ENCODE results near the gene CKAP2. TPM values are rescaled to one million over a fixed set of nuclear protein-coding genes. Genes with fewer than 3 reads are reported as not detected.

CKAP2 gene
- total and polyA plus RNA-seq, 4 donors, result 2.4 to 40.9 (median 2.8) TPM

DNA sequence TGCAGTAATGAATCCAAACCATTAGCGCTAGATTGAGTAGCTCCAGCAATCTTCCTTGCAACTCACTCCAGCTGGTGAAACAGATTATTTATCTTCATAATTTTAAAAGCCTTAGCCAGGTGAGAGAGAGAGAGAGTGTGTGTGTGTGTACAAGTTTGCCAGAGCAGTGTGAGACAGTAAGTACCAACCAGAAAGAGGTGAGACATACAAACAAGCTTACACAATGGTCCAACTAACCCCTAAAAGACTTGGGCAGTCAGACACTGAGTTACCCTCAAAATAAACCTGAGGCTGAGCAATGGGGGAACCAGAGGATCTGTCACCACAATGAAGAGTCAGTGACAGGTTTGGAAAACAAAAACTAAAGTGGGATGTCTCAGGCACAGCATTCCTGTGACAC, 41.2 kb upstream of the CKAP2 start:
- 99% methylated on average over 1 of the region's 1 CpG for WGBS
- Histone ChIP-seq H3K4me1 (ENCODE audit: control insufficient read depth in 4 of 4, insufficient read depth in 4 of 4, low read length in 3 of 4) (peaks cover 0 to 3% (median 0%) of the 10 kb centered on the region in 4 donors), H3K4me3 (ENCODE audit: low read depth in 1 of 3, low read length in 3 of 3) (no peak overlapping the region), H3K27me3 (ENCODE audit: control insufficient read depth in 4 of 4, insufficient read depth in 4 of 4, low read length in 3 of 4) (no peaks in the 10 kb centered on the region), H3K9me3 (ENCODE audit: control insufficient read depth in 4 of 4, low read length in 3 of 4) (no peaks in the 10 kb centered on the region), H3K27ac (ENCODE audit: low read depth in 1 of 2, low read length in 2 of 2) (no peak overlapping the region), H3K9ac (ENCODE audit: low read depth in 1 of 2, low read length in 2 of 2) (no peak overlapping the region), H3K36me3 (ENCODE audit: control insufficient read depth in 4 of 4, insufficient read depth in 3 of 4, low read depth in 1 of 4, low read length in 3 of 4) (peaks cover 5 to 39% (median 28%) of the 10 kb centered on the region in 4 donors)
- TF ChIP-seq, protein P1, sequence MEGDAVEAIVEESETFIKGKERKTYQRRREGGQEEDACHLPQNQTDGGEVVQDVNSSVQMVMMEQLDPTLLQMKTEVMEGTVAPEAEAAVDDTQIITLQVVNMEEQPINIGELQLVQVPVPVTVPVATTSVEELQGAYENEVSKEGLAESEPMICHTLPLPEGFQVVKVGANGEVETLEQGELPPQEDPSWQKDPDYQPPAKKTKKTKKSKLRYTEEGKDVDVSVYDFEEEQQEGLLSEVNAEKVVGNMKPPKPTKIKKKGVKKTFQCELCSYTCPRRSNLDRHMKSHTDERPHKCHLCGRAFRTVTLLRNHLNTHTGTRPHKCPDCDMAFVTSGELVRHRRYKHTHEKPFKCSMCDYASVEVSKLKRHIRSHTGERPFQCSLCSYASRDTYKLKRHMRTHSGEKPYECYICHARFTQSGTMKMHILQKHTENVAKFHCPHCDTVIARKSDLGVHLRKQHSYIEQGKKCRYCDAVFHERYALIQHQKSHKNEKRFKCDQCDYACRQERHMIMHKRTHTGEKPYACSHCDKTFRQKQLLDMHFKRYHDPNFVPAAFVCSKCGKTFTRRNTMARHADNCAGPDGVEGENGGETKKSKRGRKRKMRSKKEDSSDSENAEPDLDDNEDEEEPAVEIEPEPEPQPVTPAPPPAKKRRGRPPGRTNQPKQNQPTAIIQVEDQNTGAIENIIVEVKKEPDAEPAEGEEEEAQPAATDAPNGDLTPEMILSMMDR (IDR thresholded peaks at IDR 0.05; ENCODE audit: low read depth, low read length, missing input control), result no peak
- TF ChIP-seq RXRA (IDR thresholded peaks at IDR 0.05), result no peak
- no peak for TF ChIP-seq TAF1 (conservative IDR thresholded peaks at IDR 0.05)
- no peak for TF ChIP-seq SP1 (IDR thresholded peaks at IDR 0.05)
- no peak for TF ChIP-seq FOXA2 (IDR thresholded peaks at IDR 0.05)
- TF ChIP-seq RAD21 (IDR thresholded peaks at IDR 0.05), result no peak
- no peak for TF ChIP-seq YY1 (IDR thresholded peaks at IDR 0.05)
- no peak for TF ChIP-seq JUND (IDR thresholded peaks at IDR 0.05)
- no peak for TF ChIP-seq GABPA (IDR thresholded peaks at IDR 0.05 in 1 of 2, conservative IDR thresholded peaks at IDR 0.05 in 1 of 2)
- TF ChIP-seq, protein P2, sequence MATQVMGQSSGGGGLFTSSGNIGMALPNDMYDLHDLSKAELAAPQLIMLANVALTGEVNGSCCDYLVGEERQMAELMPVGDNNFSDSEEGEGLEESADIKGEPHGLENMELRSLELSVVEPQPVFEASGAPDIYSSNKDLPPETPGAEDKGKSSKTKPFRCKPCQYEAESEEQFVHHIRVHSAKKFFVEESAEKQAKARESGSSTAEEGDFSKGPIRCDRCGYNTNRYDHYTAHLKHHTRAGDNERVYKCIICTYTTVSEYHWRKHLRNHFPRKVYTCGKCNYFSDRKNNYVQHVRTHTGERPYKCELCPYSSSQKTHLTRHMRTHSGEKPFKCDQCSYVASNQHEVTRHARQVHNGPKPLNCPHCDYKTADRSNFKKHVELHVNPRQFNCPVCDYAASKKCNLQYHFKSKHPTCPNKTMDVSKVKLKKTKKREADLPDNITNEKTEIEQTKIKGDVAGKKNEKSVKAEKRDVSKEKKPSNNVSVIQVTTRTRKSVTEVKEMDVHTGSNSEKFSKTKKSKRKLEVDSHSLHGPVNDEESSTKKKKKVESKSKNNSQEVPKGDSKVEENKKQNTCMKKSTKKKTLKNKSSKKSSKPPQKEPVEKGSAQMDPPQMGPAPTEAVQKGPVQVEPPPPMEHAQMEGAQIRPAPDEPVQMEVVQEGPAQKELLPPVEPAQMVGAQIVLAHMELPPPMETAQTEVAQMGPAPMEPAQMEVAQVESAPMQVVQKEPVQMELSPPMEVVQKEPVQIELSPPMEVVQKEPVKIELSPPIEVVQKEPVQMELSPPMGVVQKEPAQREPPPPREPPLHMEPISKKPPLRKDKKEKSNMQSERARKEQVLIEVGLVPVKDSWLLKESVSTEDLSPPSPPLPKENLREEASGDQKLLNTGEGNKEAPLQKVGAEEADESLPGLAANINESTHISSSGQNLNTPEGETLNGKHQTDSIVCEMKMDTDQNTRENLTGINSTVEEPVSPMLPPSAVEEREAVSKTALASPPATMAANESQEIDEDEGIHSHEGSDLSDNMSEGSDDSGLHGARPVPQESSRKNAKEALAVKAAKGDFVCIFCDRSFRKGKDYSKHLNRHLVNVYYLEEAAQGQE (IDR thresholded peaks at IDR 0.05), result no peak
- TF ChIP-seq, protein P3, sequence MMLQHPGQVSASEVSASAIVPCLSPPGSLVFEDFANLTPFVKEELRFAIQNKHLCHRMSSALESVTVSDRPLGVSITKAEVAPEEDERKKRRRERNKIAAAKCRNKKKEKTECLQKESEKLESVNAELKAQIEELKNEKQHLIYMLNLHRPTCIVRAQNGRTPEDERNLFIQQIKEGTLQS (IDR thresholded peaks at IDR 0.05), result no peak
- no peak for TF ChIP-seq FOXA1 (IDR thresholded peaks at IDR 0.05)
- TF ChIP-seq, protein P4, sequence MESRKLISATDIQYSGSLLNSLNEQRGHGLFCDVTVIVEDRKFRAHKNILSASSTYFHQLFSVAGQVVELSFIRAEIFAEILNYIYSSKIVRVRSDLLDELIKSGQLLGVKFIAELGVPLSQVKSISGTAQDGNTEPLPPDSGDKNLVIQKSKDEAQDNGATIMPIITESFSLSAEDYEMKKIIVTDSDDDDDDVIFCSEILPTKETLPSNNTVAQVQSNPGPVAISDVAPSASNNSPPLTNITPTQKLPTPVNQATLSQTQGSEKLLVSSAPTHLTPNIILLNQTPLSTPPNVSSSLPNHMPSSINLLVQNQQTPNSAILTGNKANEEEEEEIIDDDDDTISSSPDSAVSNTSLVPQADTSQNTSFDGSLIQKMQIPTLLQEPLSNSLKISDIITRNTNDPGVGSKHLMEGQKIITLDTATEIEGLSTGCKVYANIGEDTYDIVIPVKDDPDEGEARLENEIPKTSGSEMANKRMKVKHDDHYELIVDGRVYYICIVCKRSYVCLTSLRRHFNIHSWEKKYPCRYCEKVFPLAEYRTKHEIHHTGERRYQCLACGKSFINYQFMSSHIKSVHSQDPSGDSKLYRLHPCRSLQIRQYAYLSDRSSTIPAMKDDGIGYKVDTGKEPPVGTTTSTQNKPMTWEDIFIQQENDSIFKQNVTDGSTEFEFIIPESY (IDR thresholded peaks at IDR 0.05), result no peak
- DNase-seq (ENCODE audit: low spot score), result no peak

DNA sequence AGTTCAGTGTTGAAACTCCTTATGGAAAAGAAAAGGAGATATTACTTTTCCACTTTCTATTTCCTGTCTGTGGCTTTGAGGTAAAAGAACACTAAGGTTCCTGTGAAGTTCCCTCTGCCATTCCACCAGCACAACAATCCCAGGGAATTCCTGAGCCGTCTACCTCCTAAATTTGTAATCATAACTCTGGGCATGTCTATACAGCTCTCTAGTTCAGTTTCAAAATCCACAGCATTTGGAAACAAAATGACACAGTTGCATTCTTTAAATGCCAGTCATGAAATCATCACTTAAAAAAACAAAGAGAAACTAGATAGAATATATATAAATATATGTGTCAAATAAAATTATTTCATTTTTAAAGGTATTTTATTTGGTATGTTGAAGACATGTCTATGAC, 40.3 kb upstream of the CKAP2 start:
- Histone ChIP-seq H3K4me3 (ENCODE audit: low read depth in 1 of 3, low read length in 3 of 3) (no peak overlapping the region), H3K9me3 (ENCODE audit: control insufficient read depth in 4 of 4, low read length in 3 of 4) (no peaks in the 10 kb centered on the region), H3K27me3 (ENCODE audit: control insufficient read depth in 4 of 4, insufficient read depth in 4 of 4, low read length in 3 of 4) (no peaks in the 10 kb centered on the region), H3K36me3 (ENCODE audit: control insufficient read depth in 4 of 4, insufficient read depth in 3 of 4, low read depth in 1 of 4, low read length in 3 of 4) (peaks cover 4 to 42% (median 28%) of the 10 kb centered on the region in 4 donors), H3K27ac (ENCODE audit: low read depth in 1 of 2, low read length in 2 of 2) (no peak overlapping the region), H3K9ac (ENCODE audit: low read depth in 1 of 2, low read length in 2 of 2) (no peak overlapping the region), H3K4me1 (ENCODE audit: control insufficient read depth in 4 of 4, insufficient read depth in 4 of 4, low read length in 3 of 4) (peaks cover 0 to 3% (median 0%) of the 10 kb centered on the region in 4 donors)
- DNase-seq (ENCODE audit: low spot score), result no peak
- 85% methylated on average over 1 of the region's 1 CpG for WGBS
- TF ChIP-seq RXRA (IDR thresholded peaks at IDR 0.05) (no peak), HNF4G (IDR thresholded peaks at IDR 0.05) (no peak), TAF1 (conservative IDR thresholded peaks at IDR 0.05) (no peak), GABPA (IDR thresholded peaks at IDR 0.05 in 1 of 2, conservative IDR thresholded peaks at IDR 0.05 in 1 of 2) (no peak), EGR1 (IDR thresholded peaks at IDR 0.05; ENCODE audit: low read depth in 2 of 2) (no peak), NR2F2 (IDR thresholded peaks at IDR 0.05) (no peak), FOXA2 (IDR thresholded peaks at IDR 0.05) (no peak), RAD21 (IDR thresholded peaks at IDR 0.05) (no peak), FOXA1 (IDR thresholded peaks at IDR 0.05) (no peak), JUND (IDR thresholded peaks at IDR 0.05) (no peak), YY1 (IDR thresholded peaks at IDR 0.05) (no peak), SP1 (IDR thresholded peaks at IDR 0.05) (no peak)
- TF ChIP-seq, protein P3 (IDR thresholded peaks at IDR 0.05), result no peak
- TF ChIP-seq, protein P2 (IDR thresholded peaks at IDR 0.05), result no peak
- TF ChIP-seq, protein P4 (IDR thresholded peaks at IDR 0.05), result no peak
- TF ChIP-seq, protein P5, sequence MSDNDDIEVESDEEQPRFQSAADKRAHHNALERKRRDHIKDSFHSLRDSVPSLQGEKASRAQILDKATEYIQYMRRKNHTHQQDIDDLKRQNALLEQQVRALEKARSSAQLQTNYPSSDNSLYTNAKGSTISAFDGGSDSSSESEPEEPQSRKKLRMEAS (IDR thresholded peaks at IDR 0.05), result no peak
